ENCODE data around the gene KLRF2. TPM values are rescaled to one million over a fixed set of nuclear protein-coding genes. Genes with fewer than 3 reads are reported as not detected.

The KLRF2 gene, protein sequence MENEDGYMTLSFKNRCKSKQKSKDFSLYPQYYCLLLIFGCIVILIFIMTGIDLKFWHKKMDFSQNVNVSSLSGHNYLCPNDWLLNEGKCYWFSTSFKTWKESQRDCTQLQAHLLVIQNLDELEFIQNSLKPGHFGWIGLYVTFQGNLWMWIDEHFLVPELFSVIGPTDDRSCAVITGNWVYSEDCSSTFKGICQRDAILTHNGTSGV
- total RNA-seq (2014; rRNA removed; shearing (Covaris generic)) = not detected in 2 replicates
- polyA plus RNA-seq (2015; cell fraction: cytosol; rRNA removed) = not detected in 2 replicates
- not detected in 2 replicates for polyA plus RNA-seq (2015; cell fraction: nucleus; rRNA removed)

DNA sequence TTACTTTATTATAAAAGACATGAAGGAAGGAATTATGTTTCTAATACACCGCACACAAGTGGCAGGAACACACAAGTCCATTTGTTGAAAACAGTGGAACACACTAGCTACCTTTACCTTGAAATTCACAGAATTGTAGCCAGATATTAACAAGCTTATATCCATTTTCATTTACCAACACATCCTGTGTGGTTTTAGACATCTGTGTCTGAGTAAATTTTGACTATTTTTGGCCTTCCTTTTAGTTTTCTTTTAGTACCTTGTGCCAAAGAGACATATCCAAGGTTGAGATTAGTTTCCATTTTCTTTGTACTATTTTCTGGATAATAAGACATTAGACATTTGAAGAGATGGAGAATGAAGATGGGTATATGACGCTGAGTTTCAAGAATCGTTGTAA, at the start of gene KLRF2:
Gene KLRF2, plus strand, starts transcription at position 244 of the 400 bp plus-strand sequence. Its CDS starts 107 bp downstream, at position 351.
- DNase-seq (ENCODE audit: low read depth, low spot score) = no peak
- in situ Hi-C loops (cut with HindIII; ENCODE audit: low pct_unique_long_range_greater_than_20kb, low sequenced_read_pairs) = no loop called here

DNA sequence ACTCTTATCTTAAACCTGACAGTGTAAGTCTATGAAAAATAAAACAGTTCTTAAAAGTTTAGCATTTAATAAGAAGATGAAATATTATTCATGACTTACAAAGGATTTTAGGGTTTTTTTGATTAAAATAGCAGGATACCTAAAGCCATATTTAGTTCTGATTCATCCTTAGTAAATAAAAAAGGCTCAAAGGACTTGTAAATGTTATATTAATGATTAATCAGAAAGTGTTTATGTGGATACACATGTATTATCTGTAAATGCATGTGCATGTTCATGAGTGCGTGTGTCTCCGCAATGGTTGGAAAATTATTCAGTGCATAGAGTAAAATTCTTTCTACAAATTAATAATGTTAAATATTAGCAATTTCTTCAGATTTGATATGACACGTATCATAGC, 49.6 kb upstream of the KLRF2 start:
- no peak for DNase-seq (ENCODE audit: low read depth, low spot score)
- in situ Hi-C loops (cut with HindIII; ENCODE audit: low pct_unique_long_range_greater_than_20kb, low sequenced_read_pairs) = no loop called here

DNA sequence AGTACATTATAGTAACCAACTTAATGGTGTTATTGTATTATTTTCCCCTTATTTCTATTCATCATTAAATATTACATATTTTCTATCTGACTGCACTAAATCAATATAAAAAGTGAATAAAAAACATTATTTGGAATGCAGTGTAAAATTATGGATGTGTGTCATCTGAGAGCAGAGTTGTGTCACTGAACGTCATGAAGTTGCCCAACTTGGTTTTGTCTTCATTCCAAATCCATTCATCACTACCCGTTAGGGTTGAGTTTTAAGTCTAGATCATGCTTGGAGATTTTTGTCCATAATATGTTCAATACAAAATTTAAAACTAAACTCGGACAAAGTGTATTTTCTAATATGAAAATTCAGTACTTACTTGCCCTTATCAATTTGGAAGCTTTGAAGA, 37.9 kb upstream of the KLRF2 start:
- in situ Hi-C loops (cut with HindIII; ENCODE audit: low pct_unique_long_range_greater_than_20kb, low sequenced_read_pairs) = no loop called here
- no peak for DNase-seq (ENCODE audit: low read depth, low spot score)

DNA sequence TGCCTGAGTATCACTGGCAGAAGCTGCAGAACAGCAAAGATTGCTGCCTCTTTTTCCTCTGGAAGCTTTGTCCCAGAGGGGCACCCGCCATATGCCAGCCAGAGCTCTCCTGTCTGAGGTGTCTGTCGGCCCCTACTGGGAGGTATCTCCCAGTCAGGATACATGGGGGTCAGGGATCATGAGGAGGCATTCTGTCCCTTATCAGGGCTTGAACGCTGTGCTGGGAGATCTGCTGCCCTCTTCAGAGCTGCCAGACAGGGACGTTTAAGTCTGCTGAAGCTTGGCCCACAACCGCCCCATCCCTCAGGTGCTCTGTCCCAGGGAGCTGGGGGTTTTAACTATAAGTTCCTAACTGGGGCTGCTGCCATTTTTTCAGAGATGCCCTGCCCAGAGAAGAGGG, 32.4 kb upstream of the KLRF2 start:
- no peak for DNase-seq (ENCODE audit: low read depth, low spot score)
- in situ Hi-C loops (cut with HindIII; ENCODE audit: low pct_unique_long_range_greater_than_20kb, low sequenced_read_pairs) = no loop called here

DNA sequence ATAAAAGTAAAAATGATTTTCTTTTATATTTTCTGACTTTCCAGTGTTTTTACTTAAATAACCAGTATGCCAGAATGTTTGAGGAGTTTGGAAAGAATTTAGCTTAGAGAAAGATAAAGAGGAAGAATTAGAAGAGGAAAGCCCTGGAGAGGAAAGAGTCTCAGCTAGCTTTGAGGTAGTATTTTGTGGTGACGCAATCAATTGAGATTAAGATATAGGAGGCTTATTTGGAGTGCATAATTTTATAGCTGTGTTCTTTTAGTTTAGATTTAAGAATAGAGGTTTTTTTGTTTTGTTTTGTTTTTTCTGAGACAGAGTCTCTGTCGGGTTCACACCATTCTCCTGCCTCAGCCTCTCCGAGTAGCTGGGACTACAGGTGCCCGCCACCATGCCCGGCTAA, 30.2 kb upstream of the KLRF2 start:
- in situ Hi-C loops (cut with HindIII; ENCODE audit: low pct_unique_long_range_greater_than_20kb, low sequenced_read_pairs) = no loop called here
- DNase-seq (ENCODE audit: low read depth, low spot score) = no peak

DNA sequence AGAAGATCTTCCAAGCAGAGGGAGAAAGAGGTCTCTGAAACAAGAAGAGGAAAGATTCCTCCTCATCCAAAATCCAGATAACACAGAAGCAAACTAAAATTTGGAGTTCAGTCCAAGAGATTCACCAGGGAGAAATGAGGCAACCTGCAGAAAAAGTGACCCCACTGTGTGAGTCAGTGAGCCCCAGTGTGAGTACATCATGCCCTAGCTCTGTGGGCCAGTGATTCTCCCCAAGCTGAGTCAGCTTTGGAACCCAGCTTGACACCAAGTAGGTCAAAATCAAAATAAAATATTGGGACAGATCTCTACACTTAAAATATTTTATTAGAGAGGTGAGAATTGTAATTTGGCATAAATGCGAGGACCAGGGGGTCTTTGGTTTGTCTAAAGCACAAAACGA, 29.4 kb upstream of the KLRF2 start:
- DNase-seq (ENCODE audit: low read depth, low spot score) = no peak
- in situ Hi-C loops (cut with HindIII; ENCODE audit: low pct_unique_long_range_greater_than_20kb, low sequenced_read_pairs) = no loop called here

DNA sequence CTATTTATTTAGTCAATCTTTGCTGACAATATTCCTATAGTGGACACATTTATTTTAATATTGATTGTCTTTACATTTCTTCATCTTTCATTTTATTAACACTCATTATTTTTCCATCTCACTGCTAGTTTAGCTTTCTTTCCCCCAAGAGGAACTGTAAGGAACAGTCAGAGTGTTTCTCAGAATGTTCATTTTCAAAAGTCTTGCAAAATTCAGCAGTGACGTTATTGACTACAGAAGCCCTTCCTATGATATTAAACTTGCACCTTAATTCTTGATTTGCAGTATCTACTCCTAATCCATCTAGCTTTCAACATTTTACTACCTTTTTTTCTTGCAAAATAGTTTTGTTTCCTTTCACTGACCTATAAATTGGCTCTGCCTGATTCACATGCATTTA, 25.1 kb upstream of the KLRF2 start:
- DNase-seq (ENCODE audit: low read depth, low spot score) = no peak
- in situ Hi-C loops (cut with HindIII; ENCODE audit: low pct_unique_long_range_greater_than_20kb, low sequenced_read_pairs) = no loop called here

DNA sequence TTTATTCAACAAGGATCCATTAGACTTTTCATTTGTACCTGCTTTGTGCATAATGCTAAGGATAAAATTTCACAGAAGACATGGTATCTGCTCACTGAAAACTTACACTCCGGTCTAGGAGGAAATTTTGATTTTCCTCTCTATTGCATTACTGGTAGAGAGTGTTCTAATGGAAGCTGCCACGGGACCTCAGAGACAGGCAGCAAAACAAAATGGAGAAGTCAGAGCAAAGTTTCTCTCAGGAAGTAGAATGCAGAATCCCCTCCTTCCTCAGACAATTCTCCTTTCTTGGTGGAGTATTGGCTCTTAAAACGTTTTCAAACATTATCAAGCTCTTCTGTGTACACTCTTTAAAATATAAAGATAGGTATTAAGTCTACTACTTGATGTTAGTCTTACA, 24.4 kb upstream of the KLRF2 start:
- no peak for DNase-seq (ENCODE audit: low read depth, low spot score)
- in situ Hi-C loops (cut with HindIII; ENCODE audit: low pct_unique_long_range_greater_than_20kb, low sequenced_read_pairs) = no loop called here

DNA sequence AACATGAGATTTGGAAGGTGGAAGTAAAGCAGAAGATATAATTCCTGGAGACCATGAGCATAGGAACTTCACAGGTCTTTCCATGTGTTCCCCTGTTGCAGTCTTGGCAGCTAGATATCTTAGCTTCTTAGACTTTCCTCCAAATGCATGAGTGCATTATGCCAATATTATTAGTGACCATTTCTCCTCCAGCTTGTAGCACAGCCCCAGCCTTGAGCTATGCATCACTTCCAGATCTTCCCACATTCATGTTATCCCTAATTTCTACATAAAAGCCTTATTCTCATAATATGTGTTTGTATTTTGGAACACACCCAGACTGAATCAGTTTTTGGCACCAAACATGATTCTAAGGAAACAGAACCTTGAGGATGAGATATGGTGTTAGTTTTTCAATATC, 23.2 kb upstream of the KLRF2 start:
- DNase-seq (ENCODE audit: low read depth, low spot score) = no peak
- in situ Hi-C loops (cut with HindIII; ENCODE audit: low pct_unique_long_range_greater_than_20kb, low sequenced_read_pairs) = no loop called here

DNA sequence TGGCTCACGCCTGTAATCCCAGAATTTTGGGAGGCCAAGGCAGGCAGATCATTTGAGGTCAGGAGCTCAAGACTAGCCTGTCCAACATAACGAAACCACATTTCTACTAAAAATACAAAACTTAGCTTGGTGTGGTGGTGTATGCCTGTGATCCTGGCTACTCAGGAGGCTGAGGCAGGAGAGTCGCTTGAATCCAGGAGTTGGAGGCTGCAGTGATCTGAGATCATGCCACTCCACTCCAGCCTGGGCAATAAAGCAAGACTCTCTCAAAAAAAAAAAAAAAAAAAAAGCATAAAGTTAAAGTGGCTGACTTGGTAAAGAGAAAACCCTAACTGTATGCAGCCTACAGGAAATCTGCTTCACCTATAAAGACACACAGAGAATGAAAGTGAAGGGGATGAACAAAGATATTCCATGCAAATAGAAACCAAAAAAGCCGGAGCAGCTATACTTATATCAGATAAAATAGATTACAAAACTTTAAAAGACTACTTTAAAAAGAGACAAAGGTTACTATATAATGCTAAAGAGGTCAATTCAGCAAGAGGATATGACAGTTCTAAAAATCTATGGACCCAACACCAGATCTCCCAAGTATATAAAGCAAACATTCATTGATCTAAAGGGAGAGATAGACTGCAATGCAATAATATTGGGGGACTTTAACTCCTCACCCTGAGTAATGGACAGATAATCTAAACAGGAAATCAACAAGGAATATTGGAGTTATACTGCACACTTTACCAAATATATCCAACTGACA, 16.2 kb upstream of the KLRF2 start:
- DNase-seq (ENCODE audit: low read depth, low spot score) = peak; percentile 27
- in situ Hi-C loops (cut with HindIII; ENCODE audit: low pct_unique_long_range_greater_than_20kb, low sequenced_read_pairs) = no loop called here

DNA sequence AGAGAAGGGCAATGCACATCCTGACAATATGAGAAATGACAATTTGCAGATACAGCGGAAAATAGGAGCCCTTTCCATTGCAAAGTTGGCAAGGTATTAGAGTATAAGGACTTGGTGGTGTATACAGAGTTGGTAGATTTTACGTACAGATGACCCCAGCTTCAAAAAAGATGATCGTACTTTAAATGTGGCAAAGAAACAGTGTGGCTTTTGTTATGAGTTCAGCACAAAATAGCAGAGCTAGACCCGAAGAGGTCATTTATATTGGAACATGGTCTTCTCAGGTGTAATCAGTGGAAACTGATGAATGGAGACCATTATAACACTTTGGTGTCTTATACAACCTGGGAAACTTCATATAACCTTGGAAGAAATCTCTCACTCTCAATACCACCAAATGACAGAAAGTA, 14.4 kb upstream of the KLRF2 start:
- in situ Hi-C loops (cut with HindIII; ENCODE audit: low pct_unique_long_range_greater_than_20kb, low sequenced_read_pairs) = no loop called here
- peak; percentile 40 for DNase-seq (ENCODE audit: low read depth, low spot score)

DNA sequence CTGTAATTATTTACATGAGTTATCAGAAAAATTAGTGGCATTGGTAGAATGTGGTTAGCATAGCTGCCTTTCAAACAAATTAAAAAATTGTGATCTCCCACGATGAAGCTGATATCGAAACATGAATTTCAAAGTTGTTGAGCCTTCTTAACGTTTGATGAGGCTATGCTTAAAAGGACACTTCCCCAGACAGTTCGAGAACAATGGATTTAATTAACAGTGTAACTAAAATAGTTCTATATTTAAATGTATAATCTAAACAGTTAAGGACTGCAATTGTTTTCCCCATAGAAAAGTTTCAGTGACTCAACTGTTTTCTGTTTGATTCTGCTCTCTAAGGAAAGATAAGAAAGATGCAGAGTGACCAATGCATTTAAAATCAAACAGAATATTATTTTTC, 13.8 kb upstream of the KLRF2 start:
- in situ Hi-C loops (cut with HindIII; ENCODE audit: low pct_unique_long_range_greater_than_20kb, low sequenced_read_pairs) = no loop called here
- peak; percentile 15 for DNase-seq (ENCODE audit: low read depth, low spot score)

DNA sequence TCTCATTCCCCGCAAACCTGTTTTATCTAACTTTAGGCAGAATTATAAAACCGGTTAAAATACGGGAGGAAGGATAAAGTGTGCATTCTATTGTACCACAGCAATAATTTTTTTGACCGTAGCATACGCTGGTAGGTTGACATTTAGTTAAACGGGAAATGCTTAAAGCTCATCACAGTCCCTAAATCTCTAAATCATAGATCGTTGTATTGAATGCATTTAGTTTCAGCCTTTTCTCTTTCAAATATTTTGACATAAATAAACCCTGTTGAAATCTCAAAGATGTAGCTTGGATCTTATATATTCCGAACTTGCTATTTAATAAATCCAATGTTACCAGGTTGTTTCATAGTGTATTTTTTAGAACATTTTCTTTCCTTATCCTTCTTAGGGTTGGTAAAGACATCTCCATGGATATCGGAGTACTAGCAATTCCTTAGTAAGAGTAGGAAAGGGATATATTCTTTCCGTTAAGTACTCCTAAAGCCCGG, 12.9 kb upstream of the KLRF2 start:
- peak; percentile 39 for DNase-seq (ENCODE audit: low read depth, low spot score)
- in situ Hi-C loops (cut with HindIII; ENCODE audit: low pct_unique_long_range_greater_than_20kb, low sequenced_read_pairs) = no loop called here

DNA sequence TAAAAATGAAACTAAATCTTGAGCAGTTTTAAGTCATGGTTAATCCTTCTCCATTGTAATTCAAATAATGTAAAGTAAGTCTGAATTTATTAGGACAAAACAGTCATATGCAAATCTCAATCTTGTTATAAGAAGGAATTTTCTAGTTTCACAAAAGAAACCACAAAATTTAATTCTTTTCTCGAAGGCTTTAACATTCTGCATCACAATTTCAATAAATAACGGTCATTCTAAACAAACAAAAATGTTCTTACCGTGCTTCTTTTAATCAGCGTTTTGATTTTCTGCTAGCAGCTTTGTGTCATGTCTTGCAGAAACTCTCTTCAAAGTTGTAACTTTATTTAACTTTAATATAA, 12.4 kb upstream of the KLRF2 start:
- no peak for DNase-seq (ENCODE audit: low read depth, low spot score)
- in situ Hi-C loops (cut with HindIII; ENCODE audit: low pct_unique_long_range_greater_than_20kb, low sequenced_read_pairs) = no loop called here

DNA sequence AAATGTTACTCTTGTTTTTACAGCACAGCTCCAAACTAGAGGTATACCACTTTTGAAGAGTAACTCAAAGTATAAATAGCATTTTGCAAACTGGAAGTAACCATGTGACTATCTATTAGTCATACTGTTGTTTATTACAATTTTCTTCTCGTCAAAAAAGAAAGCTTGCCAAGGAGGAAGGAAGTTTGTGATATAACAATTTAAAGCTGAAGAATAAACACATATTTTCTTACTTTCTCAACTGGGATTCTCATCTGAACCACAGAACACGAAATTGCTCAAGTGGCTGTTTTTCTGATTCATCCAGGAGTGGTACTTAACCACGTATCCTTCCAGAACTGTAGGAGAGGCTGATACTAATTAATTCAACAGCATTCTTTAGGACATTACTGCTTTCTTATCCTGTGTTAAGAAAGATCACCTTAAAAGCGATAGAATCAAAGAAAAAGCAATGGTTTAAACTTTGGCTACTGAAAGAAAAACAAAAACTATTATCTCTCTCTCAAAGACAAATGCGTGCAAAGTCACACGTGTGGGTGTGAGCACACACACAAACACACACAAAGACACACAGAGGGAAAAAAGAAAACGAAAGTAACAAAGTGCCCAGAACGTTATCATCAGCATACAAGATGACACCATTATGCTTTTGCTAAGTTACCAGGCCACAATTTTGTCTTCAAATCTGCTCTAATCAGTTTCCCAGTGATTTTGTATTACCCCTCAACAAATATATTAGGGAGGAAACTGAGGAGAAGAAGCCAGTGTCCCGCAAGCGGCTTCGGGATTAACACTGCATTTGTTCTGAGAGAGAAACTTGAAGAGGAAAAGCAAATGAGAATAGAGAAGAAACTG, 11.8 kb upstream of the KLRF2 start, which contains the start of gene CLEC2B:
Gene CLEC2B, minus strand, starts transcription at position 48 of the 855 bp plus-strand sequence.
- in situ Hi-C loops (cut with HindIII; ENCODE audit: low pct_unique_long_range_greater_than_20kb, low sequenced_read_pairs) = no loop called here

DNA sequence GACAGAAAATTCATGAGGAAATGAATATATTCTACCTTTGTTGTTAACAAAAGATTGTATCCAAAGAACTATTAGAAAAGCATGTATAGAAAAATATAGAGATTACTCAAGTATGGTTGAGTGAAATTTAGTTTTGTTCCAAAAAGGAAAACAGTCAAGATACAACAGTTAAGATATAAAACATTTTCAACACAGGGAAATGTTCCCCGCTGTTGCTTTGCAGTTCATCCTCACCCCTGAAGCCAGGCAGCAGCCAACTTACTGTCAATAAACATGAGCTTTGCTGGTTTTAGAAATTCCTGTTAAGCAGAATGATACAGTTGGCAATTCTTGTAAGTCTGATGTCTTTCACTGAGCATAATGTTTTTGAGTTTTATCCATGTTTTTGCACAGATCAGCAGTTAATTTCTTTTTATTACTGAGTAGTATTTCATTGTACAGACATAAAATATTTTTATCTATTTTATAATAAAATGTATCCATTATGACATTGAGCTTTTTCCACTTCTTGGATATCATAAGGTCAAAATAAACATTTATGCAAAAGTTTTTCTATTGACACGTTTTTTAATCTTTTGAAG, 10.9 kb upstream of the KLRF2 start:
- DNase-seq (ENCODE audit: low read depth, low spot score) = peak; percentile 20
- in situ Hi-C loops (cut with HindIII; ENCODE audit: low pct_unique_long_range_greater_than_20kb, low sequenced_read_pairs) = no loop called here

More for the DNA sequence above, 11.8 kb upstream of the KLRF2 start, which contains the start of gene CLEC2B:
- peak; percentile 69 for DNase-seq (ENCODE audit: low read depth, low spot score)

DNA sequence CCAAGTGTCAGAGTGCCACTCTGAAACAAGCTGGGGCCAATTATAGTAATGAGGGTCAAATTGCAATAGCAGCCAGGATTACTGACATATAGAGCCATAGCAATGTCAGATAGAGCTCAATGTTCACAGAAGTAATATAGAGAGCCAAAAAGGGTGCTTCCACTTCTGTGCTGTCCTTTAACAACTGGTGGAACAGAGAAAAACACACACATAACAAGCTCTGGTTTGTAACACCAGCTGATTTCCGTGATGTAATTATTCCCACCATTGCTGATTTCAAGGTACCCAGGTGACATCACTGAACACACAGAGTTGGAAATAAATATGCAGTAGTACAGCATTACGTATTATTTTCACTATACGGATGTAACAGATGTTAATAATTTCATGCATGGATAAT, 9.1 kb upstream of the KLRF2 start:
- DNase-seq (ENCODE audit: low read depth, low spot score) = no peak
- in situ Hi-C loops (cut with HindIII; ENCODE audit: low pct_unique_long_range_greater_than_20kb, low sequenced_read_pairs) = no loop called here

DNA sequence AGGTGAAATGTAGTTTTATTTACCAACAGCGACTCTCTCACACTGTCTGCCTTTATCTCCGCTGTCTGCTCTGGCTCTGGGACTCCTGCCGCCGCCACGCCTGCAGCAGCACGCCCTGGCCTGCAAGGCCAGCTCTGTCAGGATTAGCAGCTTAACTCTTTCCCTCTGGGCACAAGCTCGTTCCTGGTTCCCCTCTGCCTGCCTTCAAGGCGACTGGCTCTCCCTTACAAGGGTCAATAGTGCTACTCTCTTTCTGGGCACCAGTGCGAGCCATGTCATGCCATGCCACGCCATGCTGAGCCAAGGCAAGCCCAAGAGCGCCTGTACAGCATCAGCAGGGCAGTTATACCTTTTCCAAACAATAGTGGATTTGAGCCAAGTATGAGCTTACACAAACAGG, 8.5 kb upstream of the KLRF2 start:
- DNase-seq (ENCODE audit: low read depth, low spot score) = no peak
- in situ Hi-C loops (cut with HindIII; ENCODE audit: low pct_unique_long_range_greater_than_20kb, low sequenced_read_pairs) = no loop called here
